ENCODE measurements around the gene GCHFR. TPM values are rescaled to one million over a fixed set of nuclear protein-coding genes. Genes with fewer than 3 reads are reported as not detected.

The GCHFR gene
- total and polyA plus RNA-seq, 10 of the 15 experiments (the other 5 are each of a cell fraction or from before 2014, with no cell fraction given) = 10.5 to 94.0 (median 35.3) TPM

DNA sequence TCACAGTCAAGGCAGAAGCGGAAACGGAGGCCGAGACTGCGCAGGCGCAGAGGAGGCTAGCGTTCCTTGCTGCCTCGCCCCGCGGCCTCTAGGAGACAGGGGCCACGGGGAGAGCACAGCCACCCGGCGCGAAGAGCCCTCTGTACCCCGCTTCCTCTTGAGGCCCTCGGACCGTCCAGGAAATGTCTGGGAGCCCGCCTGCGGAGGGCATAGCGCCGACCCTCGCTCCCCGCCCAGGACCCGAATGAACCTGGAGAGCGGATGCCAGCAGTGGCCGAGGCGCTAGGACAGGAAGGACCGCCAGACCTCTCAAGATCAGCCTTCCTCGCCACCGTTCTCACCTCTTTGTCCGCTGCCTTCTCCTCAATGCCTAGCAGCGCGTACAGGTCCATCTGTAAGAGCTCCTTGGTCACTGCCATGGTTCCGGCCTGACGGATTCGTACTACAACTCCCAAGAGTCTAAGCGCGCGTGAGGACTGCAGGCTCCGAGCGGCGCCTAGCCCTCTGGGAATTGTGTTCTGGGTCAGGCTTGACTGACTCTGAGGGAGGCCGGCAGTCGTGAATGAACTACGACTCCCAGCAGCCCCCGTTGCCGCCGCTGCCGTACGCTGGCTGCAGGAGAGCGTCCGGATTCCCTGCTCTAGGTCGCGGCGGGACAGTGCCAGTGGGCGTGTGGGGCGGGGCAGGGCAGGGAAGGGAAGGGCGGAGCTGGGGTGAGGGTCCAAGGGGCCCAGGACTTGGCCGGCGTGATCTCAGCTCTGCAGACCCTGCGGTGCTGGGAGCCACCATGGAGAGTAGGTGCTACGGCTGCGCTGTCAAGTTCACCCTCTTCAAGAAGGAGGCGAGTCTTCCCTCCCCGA is 43.4 kb downstream of the GCHFR start, which contains the start of the genes DNAJC17 and ZFYVE19 (continued):
- TF ChIP-seq, protein P1, sequence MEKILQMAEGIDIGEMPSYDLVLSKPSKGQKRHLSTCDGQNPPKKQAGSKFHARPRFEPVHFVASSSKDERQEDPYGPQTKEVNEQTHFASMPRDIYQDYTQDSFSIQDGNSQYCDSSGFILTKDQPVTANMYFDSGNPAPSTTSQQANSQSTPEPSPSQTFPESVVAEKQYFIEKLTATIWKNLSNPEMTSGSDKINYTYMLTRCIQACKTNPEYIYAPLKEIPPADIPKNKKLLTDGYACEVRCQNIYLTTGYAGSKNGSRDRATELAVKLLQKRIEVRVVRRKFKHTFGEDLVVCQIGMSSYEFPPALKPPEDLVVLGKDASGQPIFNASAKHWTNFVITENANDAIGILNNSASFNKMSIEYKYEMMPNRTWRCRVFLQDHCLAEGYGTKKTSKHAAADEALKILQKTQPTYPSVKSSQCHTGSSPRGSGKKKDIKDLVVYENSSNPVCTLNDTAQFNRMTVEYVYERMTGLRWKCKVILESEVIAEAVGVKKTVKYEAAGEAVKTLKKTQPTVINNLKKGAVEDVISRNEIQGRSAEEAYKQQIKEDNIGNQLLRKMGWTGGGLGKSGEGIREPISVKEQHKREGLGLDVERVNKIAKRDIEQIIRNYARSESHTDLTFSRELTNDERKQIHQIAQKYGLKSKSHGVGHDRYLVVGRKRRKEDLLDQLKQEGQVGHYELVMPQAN (conservative IDR thresholded peaks at IDR 0.05) = peak; percentile 75
- no peak for TF ChIP-seq EED (IDR thresholded peaks at IDR 0.05; ENCODE audit: low read depth)
- TF ChIP-seq ZBTB4 (CRISPR knock-in tag; IDR thresholded peaks at IDR 0.05) = no peak
- TF ChIP-seq BHLHE40 (IDR thresholded peaks at IDR 0.05; ENCODE audit: borderline replicate concordance in 1 of 2, low read depth in 2 of 2, low read length in 1 of 2) = peak; percentile 24 to 42; a peak in 2 of 4 replicates
- peak; percentile 88 for TF ChIP-seq POLR2AphosphoS5 (IDR thresholded peaks at IDR 0.05; ENCODE audit: low read length)
- TF ChIP-seq SIN3A (IDR thresholded peaks at IDR 0.05; ENCODE audit: low read depth, low read length) = peak; percentile 75; the same call in 1 of the 2 replicates
- TF ChIP-seq ZNF592 (IDR thresholded peaks at IDR 0.05) = no peak
- TF ChIP-seq YY1 (IDR thresholded peaks at IDR 0.05; ENCODE audit: low read depth, low read length) = peak; percentile 84
- no peak for TF ChIP-seq STAT3 (IDR thresholded peaks at IDR 0.05; ENCODE audit: low read depth, low read length)
- no peak for TF ChIP-seq E2F8 (IDR thresholded peaks at IDR 0.05; ENCODE audit: low read depth, partially characterized antibody)
- peak; percentile 73; the same call in 1 of the 2 replicates for TF ChIP-seq HDGF (IDR thresholded peaks at IDR 0.05)
- TF ChIP-seq JUND (IDR thresholded peaks at IDR 0.05; ENCODE audit: low read depth, low read length) = no peak
- TF ChIP-seq ESRRA (IDR thresholded peaks at IDR 0.05; ENCODE audit: low read length) = peak; percentile 2; the same call in 1 of the 2 replicates
- TF ChIP-seq TCF7 (IDR thresholded peaks at IDR 0.05; ENCODE audit: borderline replicate concordance) = no peak
- TF ChIP-seq RAD21 (IDR thresholded peaks at IDR 0.05; ENCODE audit: insufficient read depth, low read depth, low read length) = no peak
